Measurements from ENCODE around the gene OOEP.

The OOEP gene

DNA sequence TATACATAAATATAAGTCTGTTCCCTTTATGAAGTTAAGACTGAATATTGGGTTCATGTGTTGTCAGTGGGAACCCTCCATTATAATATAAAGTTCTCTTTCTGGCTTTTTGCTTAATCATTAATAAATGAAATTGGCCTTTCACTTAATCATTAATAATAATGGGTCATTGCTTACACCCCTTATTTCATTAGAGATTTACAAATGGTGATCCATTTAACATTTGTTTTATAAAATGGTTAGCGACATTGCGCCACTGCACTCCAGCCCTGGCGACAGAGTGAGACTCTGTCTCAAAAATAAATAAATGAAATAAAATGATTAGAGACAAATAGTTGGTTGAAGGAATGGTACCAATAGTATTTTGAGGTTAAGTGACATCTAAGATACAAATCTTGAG is 43.4 kb upstream of the OOEP start:
- CTCF ChIA-PET = interaction anchor here (0.6 kb wide), 1 partner anchor 61 kb away, joined by 3 read pairs; no protein-coding TSS in a partner anchor

DNA sequence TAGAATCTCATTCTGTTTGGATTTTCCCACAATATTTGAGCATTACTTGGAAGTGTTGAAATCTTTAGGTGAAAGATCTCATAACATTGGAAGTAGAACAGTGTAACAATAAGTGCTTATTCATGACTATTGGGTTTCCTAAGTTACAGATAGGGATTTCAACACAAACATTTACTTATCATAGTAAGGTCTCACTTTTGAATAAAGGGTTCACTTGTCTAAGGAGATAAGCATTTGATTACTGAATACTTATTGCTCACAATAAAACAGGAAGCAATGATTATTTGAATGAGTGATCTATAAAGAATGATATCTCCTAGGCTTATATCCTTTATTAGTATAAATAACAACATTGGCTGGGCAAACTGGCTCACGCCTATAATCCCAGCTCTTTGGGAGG is 39.7 kb upstream of the OOEP start:
- no peak overlapping the region for H3K4me3 ChIP-seq (ENCODE audit: low read depth, low read length)
- ChIA-PET CTCF (no interaction called here), POLR2A (no interaction called here)
- no peaks in the 10 kb centered on the region for H3K9me3 ChIP-seq (ENCODE audit: control insufficient read depth, insufficient read depth, low read depth, low read length)
- H3K4me1 ChIP-seq (ENCODE audit: control insufficient read depth, insufficient read depth, low read length) = no peaks in the 10 kb centered on the region
- TF ChIP-seq IKZF3 (tag by site-specific recombination; IDR thresholded peaks at IDR 0.05) = no peak
- TF ChIP-seq ZNF169 (tag by site-specific recombination; IDR thresholded peaks at IDR 0.05) = no peak
- TF ChIP-seq SP2 (tag by site-specific recombination; IDR thresholded peaks at IDR 0.05) = no peak
- TF ChIP-seq, protein P1, sequence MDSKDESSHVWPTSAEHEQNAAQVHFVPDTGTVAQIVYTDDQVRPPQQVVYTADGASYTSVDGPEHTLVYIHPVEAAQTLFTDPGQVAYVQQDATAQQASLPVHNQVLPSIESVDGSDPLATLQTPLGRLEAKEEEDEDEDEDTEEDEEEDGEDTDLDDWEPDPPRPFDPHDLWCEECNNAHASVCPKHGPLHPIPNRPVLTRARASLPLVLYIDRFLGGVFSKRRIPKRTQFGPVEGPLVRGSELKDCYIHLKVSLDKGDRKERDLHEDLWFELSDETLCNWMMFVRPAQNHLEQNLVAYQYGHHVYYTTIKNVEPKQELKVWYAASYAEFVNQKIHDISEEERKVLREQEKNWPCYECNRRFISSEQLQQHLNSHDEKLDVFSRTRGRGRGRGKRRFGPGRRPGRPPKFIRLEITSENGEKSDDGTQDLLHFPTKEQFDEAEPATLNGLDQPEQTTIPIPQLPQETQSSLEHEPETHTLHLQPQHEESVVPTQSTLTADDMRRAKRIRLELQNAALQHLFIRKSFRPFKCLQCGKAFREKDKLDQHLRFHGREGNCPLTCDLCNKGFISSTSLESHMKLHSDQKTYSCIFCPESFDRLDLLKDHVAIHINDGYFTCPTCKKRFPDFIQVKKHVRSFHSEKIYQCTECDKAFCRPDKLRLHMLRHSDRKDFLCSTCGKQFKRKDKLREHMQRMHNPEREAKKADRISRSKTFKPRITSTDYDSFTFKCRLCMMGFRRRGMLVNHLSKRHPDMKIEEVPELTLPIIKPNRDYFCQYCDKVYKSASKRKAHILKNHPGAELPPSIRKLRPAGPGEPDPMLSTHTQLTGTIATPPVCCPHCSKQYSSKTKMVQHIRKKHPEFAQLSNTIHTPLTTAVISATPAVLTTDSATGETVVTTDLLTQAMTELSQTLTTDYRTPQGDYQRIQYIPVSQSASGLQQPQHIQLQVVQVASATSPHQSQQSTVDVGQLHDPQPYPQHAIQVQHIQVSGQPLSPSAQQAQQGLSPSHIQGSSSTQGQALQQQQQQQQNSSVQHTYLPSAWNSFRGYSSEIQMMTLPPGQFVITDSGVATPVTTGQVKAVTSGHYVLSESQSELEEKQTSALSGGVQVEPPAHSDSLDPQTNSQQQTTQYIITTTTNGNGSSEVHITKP (tag by site-specific recombination; IDR thresholded peaks at IDR 0.05) = no peak
- no peak for TF ChIP-seq ZNF223 (tag by site-specific recombination; IDR thresholded peaks at IDR 0.05)
- TF ChIP-seq ZEB2 (tag by site-specific recombination; IDR thresholded peaks at IDR 0.05) = no peak
- TF ChIP-seq REPIN1 (tag by site-specific recombination; IDR thresholded peaks at IDR 0.05; ENCODE audit: low read depth) = no peak
- TF ChIP-seq ZNF266 (tag by site-specific recombination; IDR thresholded peaks at IDR 0.05; ENCODE audit: low read depth) = no peak
- no peak for TF ChIP-seq ZNF624 (tag by site-specific recombination; IDR thresholded peaks at IDR 0.05)
- TF ChIP-seq, protein P2, sequence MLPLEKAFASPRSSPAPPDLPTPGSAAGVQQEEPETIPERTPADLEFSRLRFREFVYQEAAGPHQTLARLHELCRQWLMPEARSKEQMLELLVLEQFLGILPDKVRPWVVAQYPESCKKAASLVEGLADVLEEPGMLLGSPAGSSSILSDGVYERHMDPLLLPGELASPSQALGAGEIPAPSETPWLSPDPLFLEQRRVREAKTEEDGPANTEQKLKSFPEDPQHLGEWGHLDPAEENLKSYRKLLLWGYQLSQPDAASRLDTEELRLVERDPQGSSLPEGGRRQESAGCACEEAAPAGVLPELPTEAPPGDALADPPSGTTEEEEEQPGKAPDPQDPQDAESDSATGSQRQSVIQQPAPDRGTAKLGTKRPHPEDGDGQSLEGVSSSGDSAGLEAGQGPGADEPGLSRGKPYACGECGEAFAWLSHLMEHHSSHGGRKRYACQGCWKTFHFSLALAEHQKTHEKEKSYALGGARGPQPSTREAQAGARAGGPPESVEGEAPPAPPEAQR (tag by site-specific recombination; IDR thresholded peaks at IDR 0.05) = no peak
- TF ChIP-seq, protein P3, sequence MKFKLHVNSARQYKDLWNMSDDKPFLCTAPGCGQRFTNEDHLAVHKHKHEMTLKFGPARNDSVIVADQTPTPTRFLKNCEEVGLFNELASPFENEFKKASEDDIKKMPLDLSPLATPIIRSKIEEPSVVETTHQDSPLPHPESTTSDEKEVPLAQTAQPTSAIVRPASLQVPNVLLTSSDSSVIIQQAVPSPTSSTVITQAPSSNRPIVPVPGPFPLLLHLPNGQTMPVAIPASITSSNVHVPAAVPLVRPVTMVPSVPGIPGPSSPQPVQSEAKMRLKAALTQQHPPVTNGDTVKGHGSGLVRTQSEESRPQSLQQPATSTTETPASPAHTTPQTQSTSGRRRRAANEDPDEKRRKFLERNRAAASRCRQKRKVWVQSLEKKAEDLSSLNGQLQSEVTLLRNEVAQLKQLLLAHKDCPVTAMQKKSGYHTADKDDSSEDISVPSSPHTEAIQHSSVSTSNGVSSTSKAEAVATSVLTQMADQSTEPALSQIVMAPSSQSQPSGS (tag by site-specific recombination; IDR thresholded peaks at IDR 0.05; ENCODE audit: low read depth) = no peak
- no peak for TF ChIP-seq ZNF776 (tag by site-specific recombination; IDR thresholded peaks at IDR 0.05; ENCODE audit: borderline replicate concordance)
- TF ChIP-seq GLIS1 (tag by site-specific recombination; IDR thresholded peaks at IDR 0.05) = no peak
- H3K36me3 ChIP-seq (ENCODE audit: control insufficient read depth in 2 of 2, insufficient read depth in 1 of 2, low read length in 2 of 2) = no peaks in the 10 kb centered on the region
- no peak overlapping the region for H3K27ac ChIP-seq (ENCODE audit: extremely low read depth, low read depth, low read length)

More for the DNA sequence above, 43.4 kb upstream of the OOEP start:
- no peak overlapping the region for H3K4me3 ChIP-seq (ENCODE audit: low read depth, low read length)
- no peaks in the 10 kb centered on the region for H3K36me3 ChIP-seq (ENCODE audit: control insufficient read depth in 2 of 2, insufficient read depth in 1 of 2, low read length in 2 of 2)
- POLR2A ChIA-PET = no interaction called here
- no peak overlapping the region for H3K27ac ChIP-seq (ENCODE audit: extremely low read depth, low read depth, low read length)
- no peaks in the 10 kb centered on the region for H3K9me3 ChIP-seq (ENCODE audit: control insufficient read depth, insufficient read depth, low read depth, low read length)
- TF ChIP-seq, protein P4, sequence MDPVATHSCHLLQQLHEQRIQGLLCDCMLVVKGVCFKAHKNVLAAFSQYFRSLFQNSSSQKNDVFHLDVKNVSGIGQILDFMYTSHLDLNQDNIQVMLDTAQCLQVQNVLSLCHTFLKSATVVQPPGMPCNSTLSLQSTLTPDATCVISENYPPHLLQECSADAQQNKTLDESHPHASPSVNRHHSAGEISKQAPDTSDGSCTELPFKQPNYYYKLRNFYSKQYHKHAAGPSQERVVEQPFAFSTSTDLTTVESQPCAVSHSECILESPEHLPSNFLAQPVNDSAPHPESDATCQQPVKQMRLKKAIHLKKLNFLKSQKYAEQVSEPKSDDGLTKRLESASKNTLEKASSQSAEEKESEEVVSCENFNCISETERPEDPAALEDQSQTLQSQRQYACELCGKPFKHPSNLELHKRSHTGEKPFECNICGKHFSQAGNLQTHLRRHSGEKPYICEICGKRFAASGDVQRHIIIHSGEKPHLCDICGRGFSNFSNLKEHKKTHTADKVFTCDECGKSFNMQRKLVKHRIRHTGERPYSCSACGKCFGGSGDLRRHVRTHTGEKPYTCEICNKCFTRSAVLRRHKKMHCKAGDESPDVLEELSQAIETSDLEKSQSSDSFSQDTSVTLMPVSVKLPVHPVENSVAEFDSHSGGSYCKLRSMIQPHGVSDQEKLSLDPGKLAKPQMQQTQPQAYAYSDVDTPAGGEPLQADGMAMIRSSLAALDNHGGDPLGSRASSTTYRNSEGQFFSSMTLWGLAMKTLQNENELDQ (tag by site-specific recombination; IDR thresholded peaks at IDR 0.05; ENCODE audit: low read depth) = no peak
- TF ChIP-seq ZNF549 (tag by site-specific recombination; IDR thresholded peaks at IDR 0.05) (no peak), ZNF843 (tag by site-specific recombination; IDR thresholded peaks at IDR 0.05) (no peak)
- H3K4me1 ChIP-seq (ENCODE audit: control insufficient read depth, insufficient read depth, low read length) = no peaks in the 10 kb centered on the region
